SK-N-SH treated with all-trans-retinoic acid at 6 μM for 48 hours (cell line): ENCODE measurements around the gene ALDH1A2.

Experiments used
- ATAC-seq: fragments of 200-7000 bp; cut with Tn5 transposase; 3 replicates; pipeline ENCODE4 v1.9.1; 2020; ENCODE audit warnings: mild to moderate bottlenecking, moderate library complexity
- ARNTL ChIP-seq: fragments of 450-650 bp; formaldehyde crosslinking; IDR thresholded peaks from 2 replicates; pipeline ENCODE4 v1.5.0; 2020; ENCODE audit warnings: low read depth, mild to moderate bottlenecking, moderate library complexity, borderline replicate concordance
- BACH2 ChIP-seq: fragments of 250-450 bp; sonication (Bioruptor Pico); IDR thresholded peaks from 2 replicates; pipeline ENCODE4 v1.9.0; 2021; ENCODE audit warnings: mild to moderate bottlenecking, borderline replicate concordance
- CSDC2 ChIP-seq: fragments of 250-450 bp; sonication (Bioruptor Pico); IDR thresholded peaks from 2 replicates; pipeline ENCODE4 v1.5.0; 2020; ENCODE audit warnings: mild to moderate bottlenecking, moderate library complexity
- ESRRG ChIP-seq: fragments of 250-450 bp; sonication (Bioruptor Pico); IDR thresholded peaks from 2 replicates; pipeline ENCODE4 v1.6.1; 2021; ENCODE audit warnings: mild to moderate bottlenecking
- GLIS3 ChIP-seq: fragments of 250-450 bp; sonication (Bioruptor Pico); IDR thresholded peaks from 2 replicates; pipeline ENCODE4 v1.5.0; 2020; ENCODE audit warnings: mild to moderate bottlenecking, moderate library complexity
- ISL1 ChIP-seq: fragments of 250-450 bp; sonication (Bioruptor Pico); IDR thresholded peaks from 2 replicates; pipeline ENCODE4 v2.1.2; 2022; ENCODE audit warnings: mild to moderate bottlenecking, moderate library complexity
- OSR1 ChIP-seq: fragments of 250-450 bp; sonication (Bioruptor Pico); IDR thresholded peaks from 2 replicates; pipeline ENCODE4 v1.8.0; 2022; ENCODE audit warnings: moderate library complexity, mild to moderate bottlenecking, inconsistent platforms
- PPARA ChIP-seq: fragments of 250-450 bp; sonication (Bioruptor Pico); IDR thresholded peaks from 2 replicates; pipeline ENCODE4 v1.5.0; 2020; ENCODE audit warnings: mild to moderate bottlenecking, borderline replicate concordance
- RARB ChIP-seq: fragments of 250-450 bp; sonication (Bioruptor Pico); IDR thresholded peaks from 2 replicates; pipeline ENCODE4 v1.8.0; 2021; ENCODE audit warnings: mild to moderate bottlenecking, moderate library complexity
- SNAI2 ChIP-seq: fragments of 250-450 bp; sonication (Bioruptor Pico); IDR thresholded peaks from 2 replicates; pipeline ENCODE4 v1.5.0; 2020; ENCODE audit warnings: mild to moderate bottlenecking, moderate library complexity
- TCF4 ChIP-seq: fragments of 250-450 bp; sonication (Bioruptor Pico); IDR thresholded peaks from 2 replicates; pipeline ENCODE4 v1.8.0; 2021; ENCODE audit warnings: mild to moderate bottlenecking, moderate library complexity, borderline replicate concordance
- TOX ChIP-seq: fragments of 250-450 bp; sonication (Bioruptor Pico); IDR thresholded peaks from 2 replicates; pipeline ENCODE4 v1.8.0; 2021; ENCODE audit warnings: mild to moderate bottlenecking, moderate library complexity, borderline replicate concordance
- ZC3H10 ChIP-seq: fragments of 250-450 bp; sonication (Bioruptor Pico); IDR thresholded peaks from 2 replicates; pipeline ENCODE4 v1.5.1; 2021; ENCODE audit warnings: mild to moderate bottlenecking, moderate library complexity
- ZNF565 ChIP-seq: fragments of 450-650 bp; formaldehyde crosslinking; conservative IDR thresholded peaks from 2 replicates; pipeline ENCODE4 v1.5.0; 2020; ENCODE audit warnings: low read depth, mild to moderate bottlenecking, moderate library complexity
- ZNF70 ChIP-seq: fragments of 450-650 bp; formaldehyde crosslinking; IDR thresholded peaks from 2 replicates; pipeline ENCODE4 v1.5.0; 2020; ENCODE audit warnings: mild to moderate bottlenecking, moderate library complexity
- ZNF8 ChIP-seq: fragments of 450-650 bp; formaldehyde crosslinking; IDR thresholded peaks from 2 replicates; pipeline ENCODE4 v1.5.0; 2020; ENCODE audit warnings: mild to moderate bottlenecking, moderate library complexity
- TF ChIP-seq, protein P1 (sequence below): fragments of 250-450 bp; sonication (Bioruptor Pico); IDR thresholded peaks from 2 replicates; pipeline ENCODE4 v1.8.0; 2021; ENCODE audit warnings: low read depth, mild to moderate bottlenecking, moderate library complexity, borderline replicate concordance
- TF ChIP-seq, protein P2 (sequence below): fragments of 250-450 bp; sonication (Bioruptor Pico); IDR thresholded peaks from 2 replicates; pipeline ENCODE4 v1.5.1; 2020; ENCODE audit warnings: low read depth, mild to moderate bottlenecking, moderate library complexity
- TF ChIP-seq, protein P3 (sequence below): fragments of 250-450 bp; sonication (Bioruptor Pico); IDR thresholded peaks from 2 replicates; pipeline ENCODE4 v1.8.0; 2020; ENCODE audit warnings: mild to moderate bottlenecking, moderate library complexity, borderline replicate concordance
- TF ChIP-seq, protein P4 (sequence below): fragments of 250-450 bp; sonication (Bioruptor Pico); IDR thresholded peaks from 2 replicates; pipeline ENCODE4 v1.5.1; 2021; ENCODE audit warnings: mild to moderate bottlenecking, moderate library complexity

Gene ALDH1A2

DNA sequence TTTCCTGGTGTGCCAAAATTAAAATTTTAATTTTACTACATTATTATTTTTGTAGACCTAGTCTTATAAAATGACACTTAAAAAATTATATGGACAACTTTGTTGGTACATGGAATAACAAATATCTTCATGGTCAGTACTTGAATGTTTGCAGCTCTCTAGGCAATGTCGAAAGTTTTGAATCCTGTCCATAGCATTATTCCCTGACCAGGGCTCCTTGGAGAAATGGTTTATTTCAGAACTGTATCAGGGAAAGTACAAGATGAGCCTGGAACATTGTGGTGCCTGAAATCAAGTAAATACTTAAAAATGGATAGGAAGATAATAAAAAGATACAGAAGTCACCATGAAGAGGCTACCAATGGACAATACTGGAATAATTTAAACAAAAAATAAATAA lies 47.6 kb downstream of the ALDH1A2 start (continued):
- TF ChIP-seq, protein P1, sequence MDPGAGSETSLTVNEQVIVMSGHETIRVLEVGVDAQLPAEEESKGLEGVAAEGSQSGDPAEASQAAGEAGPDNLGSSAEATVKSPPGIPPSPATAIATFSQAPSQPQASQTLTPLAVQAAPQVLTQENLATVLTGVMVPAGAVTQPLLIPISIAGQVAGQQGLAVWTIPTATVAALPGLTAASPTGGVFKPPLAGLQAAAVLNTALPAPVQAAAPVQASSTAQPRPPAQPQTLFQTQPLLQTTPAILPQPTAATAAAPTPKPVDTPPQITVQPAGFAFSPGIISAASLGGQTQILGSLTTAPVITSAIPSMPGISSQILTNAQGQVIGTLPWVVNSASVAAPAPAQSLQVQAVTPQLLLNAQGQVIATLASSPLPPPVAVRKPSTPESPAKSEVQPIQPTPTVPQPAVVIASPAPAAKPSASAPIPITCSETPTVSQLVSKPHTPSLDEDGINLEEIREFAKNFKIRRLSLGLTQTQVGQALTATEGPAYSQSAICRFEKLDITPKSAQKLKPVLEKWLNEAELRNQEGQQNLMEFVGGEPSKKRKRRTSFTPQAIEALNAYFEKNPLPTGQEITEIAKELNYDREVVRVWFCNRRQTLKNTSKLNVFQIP (CRISPR knock-in tag) = no peak
- TF ChIP-seq SNAI2 = no peak

DNA sequence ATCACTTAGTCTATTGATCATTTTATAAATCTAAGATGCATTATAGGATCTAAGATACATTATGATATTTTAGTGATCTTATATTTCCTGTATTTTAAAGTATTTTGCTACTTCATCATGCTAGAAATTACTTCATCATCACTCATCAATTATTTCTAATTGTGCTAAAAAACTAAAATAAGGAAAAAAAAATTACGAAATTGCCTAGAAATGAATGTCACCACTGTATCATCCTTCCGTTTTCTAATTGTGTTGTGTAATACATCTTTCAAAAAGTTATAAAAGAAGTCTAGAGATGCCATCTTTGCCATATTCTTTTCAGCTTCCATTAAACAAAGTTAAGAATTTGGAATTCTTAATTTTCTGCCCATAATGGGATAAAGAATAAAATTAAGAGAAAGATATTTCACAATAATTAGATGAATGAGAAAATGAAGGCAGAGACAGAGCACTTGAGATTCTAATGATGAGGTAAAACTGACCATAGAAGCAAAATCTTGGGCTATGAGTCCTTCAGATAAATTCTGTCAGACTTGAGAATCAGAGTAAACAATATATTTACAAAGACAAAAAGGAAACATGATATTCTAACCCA lies 48.8 kb downstream of the ALDH1A2 start:
- ATAC-seq = no peak

DNA sequence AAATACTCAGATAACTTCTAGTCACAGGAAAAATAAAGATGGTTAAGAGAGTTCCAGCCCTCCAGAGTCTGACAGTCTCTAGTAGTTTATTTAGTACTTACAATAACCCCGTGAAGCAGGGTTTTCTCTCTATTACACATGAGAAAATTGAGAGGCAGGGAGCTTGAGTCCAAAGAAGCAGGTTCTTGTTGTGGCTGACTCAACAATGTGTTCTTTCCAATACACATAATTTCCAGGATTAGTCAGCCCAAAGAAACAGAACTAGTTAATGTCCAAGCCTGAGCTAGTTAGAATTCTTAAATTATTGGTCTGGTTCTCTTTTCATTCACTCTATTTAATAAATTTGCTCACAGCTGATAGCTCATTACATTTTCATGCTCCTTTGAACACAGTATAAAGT lies 49.9 kb downstream of the ALDH1A2 start:
- no peak for ATAC-seq
- TF ChIP-seq PPARA (CRISPR knock-in tag) = no peak
- TF ChIP-seq OSR1 = no peak
- no peak for TF ChIP-seq ARNTL (CRISPR knock-in tag)
- no peak for TF ChIP-seq GLIS3
- no peak for TF ChIP-seq TOX
- TF ChIP-seq, protein P2, sequence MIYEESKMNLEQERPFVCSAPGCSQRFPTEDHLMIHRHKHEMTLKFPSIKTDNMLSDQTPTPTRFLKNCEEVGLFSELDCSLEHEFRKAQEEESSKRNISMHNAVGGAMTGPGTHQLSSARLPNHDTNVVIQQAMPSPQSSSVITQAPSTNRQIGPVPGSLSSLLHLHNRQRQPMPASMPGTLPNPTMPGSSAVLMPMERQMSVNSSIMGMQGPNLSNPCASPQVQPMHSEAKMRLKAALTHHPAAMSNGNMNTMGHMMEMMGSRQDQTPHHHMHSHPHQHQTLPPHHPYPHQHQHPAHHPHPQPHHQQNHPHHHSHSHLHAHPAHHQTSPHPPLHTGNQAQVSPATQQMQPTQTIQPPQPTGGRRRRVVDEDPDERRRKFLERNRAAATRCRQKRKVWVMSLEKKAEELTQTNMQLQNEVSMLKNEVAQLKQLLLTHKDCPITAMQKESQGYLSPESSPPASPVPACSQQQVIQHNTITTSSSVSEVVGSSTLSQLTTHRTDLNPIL (CRISPR knock-in tag) = no peak

More for the DNA sequence above, 48.8 kb downstream of the ALDH1A2 start:
- TF ChIP-seq ZNF565 (CRISPR knock-in tag) = no peak
- no peak for TF ChIP-seq BACH2
- TF ChIP-seq ZNF70 (CRISPR knock-in tag) = no peak
- TF ChIP-seq ZNF8 (CRISPR knock-in tag) = no peak
- no peak for TF ChIP-seq ARNTL (CRISPR knock-in tag)
- no peak for TF ChIP-seq GLIS3
- no peak for TF ChIP-seq ESRRG (CRISPR knock-in tag)
- TF ChIP-seq, protein P1 (CRISPR knock-in tag) = no peak
- TF ChIP-seq CSDC2 (CRISPR knock-in tag) = no peak

DNA sequence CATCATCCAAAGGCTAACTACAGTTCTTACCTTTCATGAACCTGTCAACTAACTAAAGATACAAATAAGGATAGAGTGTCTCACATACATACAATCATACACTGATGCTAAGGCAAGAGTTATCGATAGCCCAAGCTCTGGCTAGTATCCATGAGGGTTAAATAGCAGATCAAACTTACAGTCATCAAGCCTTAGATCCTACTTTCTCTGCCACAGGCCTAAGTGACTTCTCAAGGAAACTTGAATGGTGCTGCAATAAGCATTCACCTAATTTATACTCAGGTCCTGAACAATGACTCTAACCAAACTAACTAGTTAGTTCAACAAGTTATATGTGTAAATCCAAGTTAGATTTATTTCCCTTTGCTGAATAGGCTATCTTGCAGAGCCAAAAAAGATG lies 51.0 kb downstream of the ALDH1A2 start:
- TF ChIP-seq OSR1 = no peak
- no peak for TF ChIP-seq BACH2
- TF ChIP-seq TOX = no peak
- no peak for TF ChIP-seq ESRRG (CRISPR knock-in tag)
- no peak for TF ChIP-seq PPARA (CRISPR knock-in tag)
- TF ChIP-seq ZNF8 (CRISPR knock-in tag) = no peak
- TF ChIP-seq SNAI2 = no peak
- no peak for TF ChIP-seq RARB (CRISPR knock-in tag)
- TF ChIP-seq, protein P3, sequence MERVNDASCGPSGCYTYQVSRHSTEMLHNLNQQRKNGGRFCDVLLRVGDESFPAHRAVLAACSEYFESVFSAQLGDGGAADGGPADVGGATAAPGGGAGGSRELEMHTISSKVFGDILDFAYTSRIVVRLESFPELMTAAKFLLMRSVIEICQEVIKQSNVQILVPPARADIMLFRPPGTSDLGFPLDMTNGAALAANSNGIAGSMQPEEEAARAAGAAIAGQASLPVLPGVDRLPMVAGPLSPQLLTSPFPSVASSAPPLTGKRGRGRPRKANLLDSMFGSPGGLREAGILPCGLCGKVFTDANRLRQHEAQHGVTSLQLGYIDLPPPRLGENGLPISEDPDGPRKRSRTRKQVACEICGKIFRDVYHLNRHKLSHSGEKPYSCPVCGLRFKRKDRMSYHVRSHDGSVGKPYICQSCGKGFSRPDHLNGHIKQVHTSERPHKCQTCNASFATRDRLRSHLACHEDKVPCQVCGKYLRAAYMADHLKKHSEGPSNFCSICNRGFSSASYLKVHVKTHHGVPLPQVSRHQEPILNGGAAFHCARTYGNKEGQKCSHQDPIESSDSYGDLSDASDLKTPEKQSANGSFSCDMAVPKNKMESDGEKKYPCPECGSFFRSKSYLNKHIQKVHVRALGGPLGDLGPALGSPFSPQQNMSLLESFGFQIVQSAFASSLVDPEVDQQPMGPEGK (CRISPR knock-in tag) = no peak
- TF ChIP-seq GLIS3 = no peak
- TF ChIP-seq, protein P4, sequence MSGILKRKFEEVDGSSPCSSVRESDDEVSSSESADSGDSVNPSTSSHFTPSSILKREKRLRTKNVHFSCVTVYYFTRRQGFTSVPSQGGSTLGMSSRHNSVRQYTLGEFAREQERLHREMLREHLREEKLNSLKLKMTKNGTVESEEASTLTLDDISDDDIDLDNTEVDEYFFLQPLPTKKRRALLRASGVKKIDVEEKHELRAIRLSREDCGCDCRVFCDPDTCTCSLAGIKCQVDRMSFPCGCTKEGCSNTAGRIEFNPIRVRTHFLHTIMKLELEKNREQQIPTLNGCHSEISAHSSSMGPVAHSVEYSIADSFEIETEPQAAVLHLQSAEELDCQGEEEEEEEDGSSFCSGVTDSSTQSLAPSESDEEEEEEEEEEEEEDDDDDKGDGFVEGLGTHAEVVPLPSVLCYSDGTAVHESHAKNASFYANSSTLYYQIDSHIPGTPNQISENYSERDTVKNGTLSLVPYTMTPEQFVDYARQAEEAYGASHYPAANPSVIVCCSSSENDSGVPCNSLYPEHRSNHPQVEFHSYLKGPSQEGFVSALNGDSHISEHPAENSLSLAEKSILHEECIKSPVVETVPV (CRISPR knock-in tag) = no peak
- TF ChIP-seq ZNF565 (CRISPR knock-in tag) = no peak
- ATAC-seq = no peak

DNA sequence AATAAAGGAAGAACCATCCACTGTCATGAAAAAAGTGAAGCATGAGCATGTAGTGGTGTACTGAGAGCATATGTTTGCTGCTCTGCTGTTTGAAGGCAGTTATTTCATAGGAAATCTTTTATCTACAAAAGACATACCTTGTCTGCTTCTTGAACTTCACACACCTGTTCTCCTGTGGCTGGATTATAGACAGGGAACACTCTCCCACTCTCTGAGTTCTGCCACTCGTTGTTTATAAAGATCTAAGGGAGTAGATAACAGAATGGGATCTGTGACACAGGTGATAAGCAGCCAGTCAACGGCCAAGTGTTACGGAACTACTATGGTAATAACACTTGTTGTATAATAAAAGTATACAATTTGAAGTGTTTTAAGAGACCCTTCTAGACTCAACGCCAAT lies 51.5 kb downstream of the ALDH1A2 start:
- ATAC-seq = no peak
- TF ChIP-seq, protein P3 (CRISPR knock-in tag) = no peak
- TF ChIP-seq ISL1 (no peak), TCF4 (CRISPR knock-in tag) (no peak), ZNF70 (CRISPR knock-in tag) (no peak), ZC3H10 (CRISPR knock-in tag) (no peak), ESRRG (CRISPR knock-in tag) (no peak), ZNF8 (CRISPR knock-in tag) (no peak), OSR1 (no peak)
